H1 (cell line): ENCODE measurements around the gene SPOCK1. TPM values are rescaled to one million over a fixed set of nuclear protein-coding genes. Genes with fewer than 3 reads are reported as not detected.

Source experiments
- ASH2L ChIP-seq: fragments of 200-600, 300-600 bp; sonication (generic); IDR thresholded peaks from one replicate; pipeline ENCODE4 v1.7.1; 2017; ENCODE audit warnings: low read length
- CHD1 ChIP-seq: IDR thresholded peaks from 2 replicates; pipeline ENCODE4 v1.6.1; 2012; ENCODE audit warnings: low read depth, low read length, improper control_type of control experiment
- CHD7 ChIP-seq: fragments of 300-600 bp; sonication (generic); IDR thresholded peaks from 2 replicates; pipeline ENCODE4 v1.7.1; 2012; ENCODE audit warnings: low read length, moderate library complexity, mild to moderate bottlenecking, inconsistent platforms; ENCODE audit not compliant: insufficient replicate concordance
- CTBP2 ChIP-seq: IDR thresholded peaks from 2 replicates; pipeline ENCODE4 v1.7.0; 2011; ENCODE audit warnings: borderline replicate concordance, mild to moderate bottlenecking, moderate library complexity, mixed read lengths, low read length; ENCODE audit not compliant: insufficient read depth, insufficient read length
- KDM1A ChIP-seq: fragments of 200-600, 300-600 bp; sonication (generic); IDR thresholded peaks from 2 replicates; pipeline ENCODE4 v1.7.1; 2016; ENCODE audit warnings: mild to moderate bottlenecking, low read length, borderline replicate concordance
- RAD21 ChIP-seq, 2 experiments: IDR thresholded peaks in 1 of 2; conservative IDR thresholded peaks in 1 of 2; 2 replicates each; pipeline ENCODE4 v1.6.1; 2011; ENCODE audit warnings: low read depth in 2 of 2, low read length in 2 of 2, improper control_type of control experiment in 1 of 2, inconsistent platforms in 1 of 2, mild to moderate bottlenecking in 1 of 2, moderate library complexity in 1 of 2
- TAF1 ChIP-seq: IDR thresholded peaks from 2 replicates; pipeline ENCODE4 v1.6.1; 2011; ENCODE audit warnings: mild to moderate bottlenecking, low read depth, low read length
- polyA plus RNA-seq, 7 experiments: library from polyadenylated mRNA; depleted of rRNA in 3 of 7; stranded (reverse) in 5 of 7; unstranded in 2 of 7; fragments of >200 nt in 5 of 7; fragments of 200-250 nt in 2 of 7; gene quantifications; 1 replicate in 5 of 7; 2 replicates in 1 of 7; 4 replicates in 1 of 7; pipeline versions ENCODE4 v1.2.1 to v1.2.3, GENCODE V29; 2011 to 2013; ENCODE audit warnings: missing spikeins in 2 of 7, mixed read lengths in 2 of 7
- total RNA-seq: library from RNA; stranded (reverse); fragmentation: NEBNext Ultra II Directional; extraction: Animal tissue kit (Norgen Biotek cat#: 25700); gene quantifications from 2 replicates; pipeline ENCODE4 v1.2.1, GENCODE V29; 2021
- TF ChIP-seq, protein P1 (sequence below): IDR thresholded peaks from 2 replicates; pipeline ENCODE4 v1.6.1; 2011; ENCODE audit warnings: low read length, improper control_type of control experiment

Gene SPOCK1
- total and polyA plus RNA-seq, 2 of the 8 experiments (the other 6 are each of a cell fraction or from before 2014, with no cell fraction given), result 6.9 to 18.1 TPM

GRCh38 chr5:137019229-137019628, 479.9 kb downstream of the SPOCK1 start (continued):
- no peak for TF ChIP-seq CHD7
- TF ChIP-seq TAF1, result no peak
- TF ChIP-seq CTBP2, result no peak
- no peak for TF ChIP-seq RAD21 (IDR thresholded peaks at IDR 0.05 in 1 of 2, conservative IDR thresholded peaks at IDR 0.05 in 1 of 2; ENCODE audit: low read depth in 2 of 2, low read length in 2 of 2)
- TF ChIP-seq ASH2L, result no peak
- TF ChIP-seq, protein P1, sequence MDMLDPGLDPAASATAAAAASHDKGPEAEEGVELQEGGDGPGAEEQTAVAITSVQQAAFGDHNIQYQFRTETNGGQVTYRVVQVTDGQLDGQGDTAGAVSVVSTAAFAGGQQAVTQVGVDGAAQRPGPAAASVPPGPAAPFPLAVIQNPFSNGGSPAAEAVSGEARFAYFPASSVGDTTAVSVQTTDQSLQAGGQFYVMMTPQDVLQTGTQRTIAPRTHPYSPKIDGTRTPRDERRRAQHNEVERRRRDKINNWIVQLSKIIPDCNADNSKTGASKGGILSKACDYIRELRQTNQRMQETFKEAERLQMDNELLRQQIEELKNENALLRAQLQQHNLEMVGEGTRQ, result no peak
- TF ChIP-seq CHD1, result no peak
- TF ChIP-seq KDM1A, result no peak
